GM21515 (cell line): ENCODE measurements around the gene MIPEP.

Experiments
- ATAC-seq: cut with Tn5 transposase; IDR thresholded peaks from one replicate; pipeline ENCODE4 v1.9.1; 2021; ENCODE audit not compliant: unreplicated experiment

Gene MIPEP

GRCh38 chr13:23688336-23688735 lies 200.9 kb downstream of the MIPEP start:
- no peak for ATAC-seq

- ATAC-seq = no peak
These were observed 201.6 kb downstream of the MIPEP start for GRCh38 chr13:23687614-23688013.

GRCh38 chr13:23686948-23687347 lies 202.3 kb downstream of the MIPEP start:
- ATAC-seq = no peak

- ATAC-seq = no peak
These were observed 203.8 kb downstream of the MIPEP start for GRCh38 chr13:23685416-23685815.

GRCh38 chr13:23684647-23685046 lies 204.6 kb downstream of the MIPEP start:
- no peak for ATAC-seq

- ATAC-seq = no peak
These were observed 206.1 kb downstream of the MIPEP start for GRCh38 chr13:23683084-23683483.

GRCh38 chr13:23680845-23681669 lies 208.1 kb downstream of the MIPEP start:
- ATAC-seq = no peak
